GM10266 (cell line): ENCODE measurements around the gene ATP2A2.
A peak's percentile ranks its signal among the peaks of the same experiment; 100 is the strongest.

ENCODE experiments used
- DNase-seq: peaks from one replicate; pipeline ENCODE4 v3.0.0; 2012; ENCODE audit errors: extremely low spot score
- CTCF ChIP-seq: IDR thresholded peaks from 2 replicates; pipeline ENCODE4 v1.5.1; 2012; ENCODE audit warnings: mild to moderate bottlenecking, low read depth; ENCODE audit not compliant: control insufficient read depth, insufficient read depth; ENCODE audit errors: missing control alignments

The ATP2A2 gene

GRCh38 chr12:110277530-110278254 lies 3.4 kb upstream of the ATP2A2 start:
- no peak for TF ChIP-seq CTCF
- no peak for DNase-seq

GRCh38 chr12:110278255-110278536 lies 2.9 kb upstream of the ATP2A2 start:
- no peak for DNase-seq

GRCh38 chr12:110279566-110280375 lies 1.3 kb upstream of the ATP2A2 start:
- DNase-seq: no peak
- no peak for TF ChIP-seq CTCF

More at GRCh38 chr12:110278255-110278536, 2.9 kb upstream of the ATP2A2 start:
- TF ChIP-seq CTCF: no peak

- DNase-seq: peak; percentile 61
Measured at GRCh38 chr12:110280392-110280778, 662 bp upstream of the ATP2A2 start.

GRCh38 chr12:110281549-110282299 lies 677 bp downstream of the ATP2A2 start:
- no peak for TF ChIP-seq CTCF
- peak; percentile 79 for DNase-seq

More at GRCh38 chr12:110280392-110280778, 662 bp upstream of the ATP2A2 start:
- TF ChIP-seq CTCF: no peak

GRCh38 chr12:110282300-110282860 lies 1.3 kb downstream of the ATP2A2 start:
- DNase-seq: peak; percentile 43
- TF ChIP-seq CTCF: no peak
